Epithelial cell of esophagus (primary cell): ENCODE results near the gene BOLA1.
A peak's percentile ranks its signal among the peaks of the same experiment; 100 is the strongest.

Experiments used
- DNase-seq: peaks from one replicate; pipeline ENCODE4 v3.0.0; 2010; ENCODE audit warnings: low read depth
- H3K4me3 ChIP-seq: 2 replicates; pipeline ENCODE4 v1.5.1; 2011; ENCODE audit warnings: mild to moderate bottlenecking, low read length, control low read depth
- CTCF ChIP-seq: IDR thresholded peaks from 2 replicates; pipeline ENCODE4 v1.5.1; 2011; ENCODE audit warnings: low read depth, mild to moderate bottlenecking, low read length, control low read depth, inconsistent platforms; ENCODE audit not compliant: insufficient read depth; ENCODE audit errors: missing control alignments

The BOLA1 gene

GRCh38 chr1:149923626-149924025 lies 24.3 kb downstream of the BOLA1 start:
- no peak for TF ChIP-seq CTCF

GRCh38 chr1:149925345-149925744 lies 26.0 kb downstream of the BOLA1 start:
- no peak overlapping the region for H3K4me3 ChIP-seq
- DNase-seq, result no peak
- TF ChIP-seq CTCF, result no peak

More at GRCh38 chr1:149923626-149924025, 24.3 kb downstream of the BOLA1 start:
- no peak overlapping the region for H3K4me3 ChIP-seq
- DNase-seq, result no peak

GRCh38 chr1:149925751-149926150 lies 26.4 kb downstream of the BOLA1 start:
- no peak for TF ChIP-seq CTCF
- DNase-seq, result no peak
- H3K4me3 ChIP-seq, result no peak overlapping the region

GRCh38 chr1:149926296-149926695 lies 26.9 kb downstream of the BOLA1 start:
- TF ChIP-seq CTCF, result no peak
- peak overlapping the region; percentile 97 for H3K4me3 ChIP-seq
- no peak for DNase-seq

- DNase-seq, result peak; percentile 20
- H3K4me3 ChIP-seq, result peak overlapping the region; percentile 97
- TF ChIP-seq CTCF, result no peak
Observed at GRCh38 chr1:149927056-149927562, 27.7 kb downstream of the BOLA1 start.

- peak within 1 kb of the TSS; percentile 97 for H3K4me3 ChIP-seq
- no peak for TF ChIP-seq CTCF
- peak; percentile 96 for DNase-seq
Observed at GRCh38 chr1:149927563-149928400, 28.4 kb downstream of the BOLA1 start, which contains the start of gene SF3B4. TSS of gene SF3B4 (minus strand) at chr1:149927803. CDS start at chr1:149927759, 44 bp downstream.
